Loucy (cell line): ENCODE data around the gene LRCH3.

ENCODE experiments used
- H2AFZ ChIP-seq: fragments of 200-600 bp; sonication (generic); 2 replicates; pipeline ENCODE4 v1.6.0; 2016; ENCODE audit warnings: antibody characterized with exemption, mild to moderate bottlenecking, low read length, moderate library complexity
- H3F3A ChIP-seq: fragments of 200-600 bp; 2 replicates; pipeline ENCODE4 v1.6.0; 2016; ENCODE audit warnings: antibody characterized with exemption, low read depth, mild to moderate bottlenecking
- H3K27me3 ChIP-seq: fragments of 200-600 bp; sonication (generic); 2 replicates; pipeline ENCODE4 v1.6.1; 2014; ENCODE audit warnings: low read length, mild to moderate bottlenecking; ENCODE audit not compliant: insufficient read depth, poor library complexity, severe bottlenecking
- H3K36me3 ChIP-seq: fragments of 200-600 bp; sonication (generic); 2 replicates; pipeline ENCODE4 v1.6.1; 2016; ENCODE audit warnings: low read length; ENCODE audit not compliant: insufficient read depth
- H3K4me1 ChIP-seq: fragments of 200-600 bp; sonication (generic); 2 replicates; pipeline ENCODE4 v1.5.1; 2014; ENCODE audit warnings: low read length, mild to moderate bottlenecking; ENCODE audit not compliant: insufficient read depth, poor library complexity, severe bottlenecking
- H3K4me2 ChIP-seq: fragments of 200-600 bp; sonication (generic); 2 replicates; pipeline ENCODE4 v1.6.0; 2014; ENCODE audit warnings: antibody characterized with exemption, low read length, low read depth, mild to moderate bottlenecking; ENCODE audit not compliant: poor library complexity, severe bottlenecking
- H3K4me3 ChIP-seq: fragments of 200-600 bp; sonication (generic); 2 replicates; pipeline ENCODE4 v1.5.1; 2014; ENCODE audit warnings: low read length, mild to moderate bottlenecking, mixed read lengths; ENCODE audit not compliant: poor library complexity, severe bottlenecking
- H3K79me2 ChIP-seq: fragments of 200-600 bp; sonication (generic); 2 replicates; pipeline ENCODE4 v1.6.1; 2014; ENCODE audit warnings: low read length; ENCODE audit not compliant: insufficient read depth
- H3K9ac ChIP-seq: fragments of 200-600 bp; sonication (generic); 2 replicates; pipeline ENCODE4 v1.6.0; 2014; ENCODE audit warnings: mild to moderate bottlenecking, low read depth, low read length, moderate library complexity; ENCODE audit not compliant: poor library complexity, severe bottlenecking
- H3K9me2 ChIP-seq: fragments of 200-600 bp; sonication (generic); replicated peaks from 2 replicates; pipeline ENCODE4 v1.6.1; 2016; ENCODE audit warnings: low read depth, low read length, mixed read lengths
- H3K9me3 ChIP-seq: fragments of 200-600 bp; sonication (generic); 2 replicates; pipeline ENCODE4 v1.6.1; 2014; ENCODE audit warnings: mild to moderate bottlenecking, antibody characterized with exemption, low read length, low read depth; ENCODE audit not compliant: insufficient read depth
- H4K20me1 ChIP-seq: fragments of 200-600 bp; sonication (generic); 2 replicates; pipeline ENCODE4 v1.6.0; 2014; ENCODE audit warnings: antibody characterized with exemption, low read length, mild to moderate bottlenecking; ENCODE audit not compliant: insufficient read depth, poor library complexity, severe bottlenecking
- EZH2phosphoT487 ChIP-seq: fragments of 200-600 bp; IDR thresholded peaks from 2 replicates; pipeline ENCODE4 v1.6.1; 2018; ENCODE audit warnings: antibody characterized with exemption, mild to moderate bottlenecking, moderate library complexity, borderline replicate concordance
- TF ChIP-seq, protein P1 (sequence below): fragments of 200-600 bp; sonication (generic); conservative IDR thresholded peaks from 2 replicates; pipeline ENCODE4 v1.5.1; 2014; ENCODE audit warnings: mild to moderate bottlenecking, antibody characterized with exemption, low read length

The LRCH3 gene

DNA sequence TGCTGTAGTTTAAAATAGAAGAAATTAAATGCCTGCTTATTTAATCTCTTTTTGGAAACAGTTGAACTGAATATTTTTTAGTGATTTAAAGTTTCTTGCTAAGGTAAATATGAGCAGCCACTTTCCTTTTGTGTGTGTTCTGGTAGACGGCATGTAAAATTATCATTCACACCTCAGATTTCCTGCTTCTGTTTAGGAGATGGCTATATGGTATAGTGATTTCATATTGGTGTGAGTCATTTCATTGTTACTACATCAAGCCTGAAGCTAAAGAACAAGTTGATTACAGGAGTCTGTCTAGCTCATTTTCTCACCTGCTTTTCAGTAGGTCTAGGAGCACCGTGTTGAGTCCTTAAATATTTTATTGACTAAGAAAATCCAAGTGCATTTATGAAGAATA is 2.2 kb downstream of the LRCH3 start:
- Histone ChIP-seq H3K4me2 (peak overlapping the region; percentile 72), H3K36me3 (no peaks in the 10 kb centered on the region), H3K79me2 (peaks cover 66% of the 10 kb centered on the region), H3K9me2 (no peaks in the 10 kb centered on the region), H3K4me1 (peaks cover 39% of the 10 kb centered on the region), H3K9me3 (no peaks in the 10 kb centered on the region), H4K20me1 (peaks cover 12% of the 10 kb centered on the region), H3K9ac (peak overlapping the region; percentile 25), H2AFZ (no peak overlapping the region), H3K4me3 (peak overlapping the region; percentile 65), H3F3A (no peaks in the 10 kb centered on the region), H3K27me3 (no peaks in the 10 kb centered on the region)
- TF ChIP-seq, protein P1, sequence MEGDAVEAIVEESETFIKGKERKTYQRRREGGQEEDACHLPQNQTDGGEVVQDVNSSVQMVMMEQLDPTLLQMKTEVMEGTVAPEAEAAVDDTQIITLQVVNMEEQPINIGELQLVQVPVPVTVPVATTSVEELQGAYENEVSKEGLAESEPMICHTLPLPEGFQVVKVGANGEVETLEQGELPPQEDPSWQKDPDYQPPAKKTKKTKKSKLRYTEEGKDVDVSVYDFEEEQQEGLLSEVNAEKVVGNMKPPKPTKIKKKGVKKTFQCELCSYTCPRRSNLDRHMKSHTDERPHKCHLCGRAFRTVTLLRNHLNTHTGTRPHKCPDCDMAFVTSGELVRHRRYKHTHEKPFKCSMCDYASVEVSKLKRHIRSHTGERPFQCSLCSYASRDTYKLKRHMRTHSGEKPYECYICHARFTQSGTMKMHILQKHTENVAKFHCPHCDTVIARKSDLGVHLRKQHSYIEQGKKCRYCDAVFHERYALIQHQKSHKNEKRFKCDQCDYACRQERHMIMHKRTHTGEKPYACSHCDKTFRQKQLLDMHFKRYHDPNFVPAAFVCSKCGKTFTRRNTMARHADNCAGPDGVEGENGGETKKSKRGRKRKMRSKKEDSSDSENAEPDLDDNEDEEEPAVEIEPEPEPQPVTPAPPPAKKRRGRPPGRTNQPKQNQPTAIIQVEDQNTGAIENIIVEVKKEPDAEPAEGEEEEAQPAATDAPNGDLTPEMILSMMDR, result no peak
- no peak for TF ChIP-seq EZH2phosphoT487

DNA sequence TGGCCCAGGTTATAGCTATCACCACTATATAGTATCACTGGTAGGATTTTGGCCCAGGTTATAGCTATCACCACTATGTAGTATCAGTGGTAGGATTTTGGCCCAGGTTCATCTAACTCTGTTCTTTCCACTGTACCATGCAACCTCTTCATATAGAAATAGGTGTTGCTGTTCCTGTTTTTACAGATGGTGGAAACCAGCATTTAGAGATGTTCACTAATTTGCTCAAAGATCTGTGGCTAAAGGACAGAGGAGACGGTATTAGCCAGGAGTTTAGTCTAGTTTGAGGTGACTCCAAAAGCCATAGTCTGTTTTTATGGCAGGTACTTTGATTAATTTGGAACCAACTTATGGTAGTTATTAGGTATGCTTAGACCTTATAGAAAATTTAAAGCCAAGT is 3.1 kb downstream of the LRCH3 start:
- H3K4me3 ChIP-seq, result peak overlapping the region; percentile 65
- peak overlapping the region; percentile 72 for H3K4me2 ChIP-seq
- no peaks in the 10 kb centered on the region for H3F3A ChIP-seq

DNA sequence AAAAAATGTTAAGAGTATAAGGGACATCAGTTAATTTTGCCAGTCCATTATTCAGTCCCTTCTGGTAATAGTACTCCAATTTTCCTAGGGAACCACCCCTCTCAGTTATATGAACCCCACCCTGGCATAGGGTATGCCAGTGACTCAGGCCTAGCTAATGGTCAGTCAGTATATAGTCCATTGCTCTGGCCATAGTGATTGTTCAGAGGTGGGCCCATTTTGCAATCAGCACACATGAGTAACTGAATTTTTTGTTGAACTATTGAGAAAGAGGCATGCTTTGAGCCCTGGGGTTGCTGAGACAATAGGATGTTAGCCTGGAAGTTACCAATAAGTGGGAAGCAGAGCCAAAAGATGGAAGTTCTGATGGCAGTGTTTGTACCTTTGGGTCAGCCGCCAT is 4.1 kb downstream of the LRCH3 start:
- H4K20me1 ChIP-seq, result peaks cover 15% of the 10 kb centered on the region
- H3K27me3 ChIP-seq, result no peaks in the 10 kb centered on the region
- H3F3A ChIP-seq, result no peaks in the 10 kb centered on the region
- peak overlapping the region; percentile 31 for H3K4me3 ChIP-seq
- H2AFZ ChIP-seq, result no peak overlapping the region
- H3K79me2 ChIP-seq, result peaks cover 84% of the 10 kb centered on the region
- H3K4me1 ChIP-seq, result peaks cover 50% of the 10 kb centered on the region
- TF ChIP-seq EZH2phosphoT487, result no peak
- TF ChIP-seq, protein P1, result no peak
- H3K36me3 ChIP-seq, result no peaks in the 10 kb centered on the region
- H3K9ac ChIP-seq, result no peak overlapping the region
- H3K4me2 ChIP-seq, result peak overlapping the region; percentile 72
- H3K9me2 ChIP-seq, result no peaks in the 10 kb centered on the region
- H3K9me3 ChIP-seq, result no peaks in the 10 kb centered on the region

More for the DNA sequence above, 3.1 kb downstream of the LRCH3 start:
- Histone ChIP-seq H3K27me3 (no peaks in the 10 kb centered on the region), H3K9ac (no peak overlapping the region), H2AFZ (no peak overlapping the region), H3K9me2 (no peaks in the 10 kb centered on the region), H4K20me1 (peaks cover 12% of the 10 kb centered on the region), H3K4me1 (peaks cover 47% of the 10 kb centered on the region), H3K79me2 (peaks cover 75% of the 10 kb centered on the region), H3K36me3 (no peaks in the 10 kb centered on the region), H3K9me3 (no peaks in the 10 kb centered on the region)
- TF ChIP-seq, protein P1, result no peak
- no peak for TF ChIP-seq EZH2phosphoT487
